HEK293 (cell line): Measurements from ENCODE around the gene MYL7.

Experiments used
- CTCF ChIA-PET: fragments of 350-600 bp; formaldehyde crosslinking; extraction: SDS; loops from one replicate; lab custom pipeline; 2021; ENCODE audit warnings: antibody characterized with exemption; lab: Yijun Ruan, JAX
- POLR2A ChIA-PET: fragments of 300-600 bp; formaldehyde crosslinking; extraction: SDS; loops from one replicate; lab custom pipeline; 2020; ENCODE audit warnings: antibody characterized with exemption, inconsistent platforms; lab: Yijun Ruan, JAX
- H3K27ac ChIP-seq: fragments of 200-500 bp; sonication (Bioruptor generic); 2 replicates; pipeline ENCODE4 v1.5.1; 2014; ENCODE audit warnings: low read depth, low read length, control low read depth, inconsistent platforms; ENCODE audit errors: extremely low read depth
- H3K36me3 ChIP-seq, 2 experiments: fragments of 200-500 bp in 1 of 2; sonication (Bioruptor generic) in 1 of 2; 1 replicate in 1 of 2; 2 replicates in 1 of 2; pipeline ENCODE4 v1.5.1; 2014 to 2017; ENCODE audit warnings: inconsistent platforms in 2 of 2, low read length in 2 of 2; ENCODE audit not compliant: control insufficient read depth in 2 of 2, insufficient read depth in 1 of 2
- H3K4me1 ChIP-seq: fragments of 200-500 bp; sonication (Bioruptor generic); 2 replicates; pipeline ENCODE4 v1.5.1; 2014; ENCODE audit warnings: mild to moderate bottlenecking, low read length, inconsistent platforms; ENCODE audit not compliant: control insufficient read depth, insufficient read depth
- H3K4me3 ChIP-seq: 2 replicates; pipeline ENCODE4 v1.5.1; 2011; ENCODE audit warnings: low read depth, mild to moderate bottlenecking, control low read depth, low read length, moderate library complexity
- H3K9me3 ChIP-seq: fragments of 200-500 bp; sonication (Bioruptor generic); 2 replicates; pipeline ENCODE4 v1.5.1; 2014; ENCODE audit warnings: low read depth, low read length, inconsistent platforms; ENCODE audit not compliant: control insufficient read depth, insufficient read depth
- FEZF1 ChIP-seq: fragments of 450-650 bp; formaldehyde crosslinking; IDR thresholded peaks from 2 replicates; pipeline ENCODE4 v1.5.1; 2016; ENCODE audit warnings: missing biosample characterization, missing genetic modification characterization
- MEIS1 ChIP-seq: sonication (generic); formaldehyde crosslinking; IDR thresholded peaks from 2 replicates; pipeline ENCODE4 v1.8.1; 2022; ENCODE audit warnings: missing genetic modification reagents, mild to moderate bottlenecking, borderline replicate concordance
- PRDM4 ChIP-seq: fragments of 450-650 bp; formaldehyde crosslinking; IDR thresholded peaks from 2 replicates; pipeline ENCODE4 v1.5.1; 2017; ENCODE audit warnings: missing biosample characterization, missing genetic modification characterization
- SETDB1 ChIP-seq: IDR thresholded peaks from one replicate; pipeline ENCODE4 v1.6.1; 2017; ENCODE audit warnings: mild to moderate bottlenecking, low read length, moderate library complexity, mixed read lengths; ENCODE audit not compliant: insufficient read length
- YY2 ChIP-seq: fragments of 450-650 bp; formaldehyde crosslinking; IDR thresholded peaks from 2 replicates; pipeline ENCODE4 v1.5.1; 2016; ENCODE audit warnings: missing biosample characterization, missing genetic modification characterization
- ZBTB17 ChIP-seq: fragments of 450-650 bp; formaldehyde crosslinking; IDR thresholded peaks from 2 replicates; pipeline ENCODE4 v1.5.1; 2016; ENCODE audit warnings: missing biosample characterization, missing genetic modification characterization
- ZFP41 ChIP-seq: fragments of 450-650 bp; formaldehyde crosslinking; IDR thresholded peaks from 2 replicates; pipeline ENCODE4 v1.5.1; 2016; ENCODE audit warnings: missing biosample characterization, missing genetic modification characterization, borderline replicate concordance
- ZNF114 ChIP-seq: fragments of 450-650 bp; formaldehyde crosslinking; IDR thresholded peaks from 2 replicates; pipeline ENCODE4 v1.5.0; 2017; ENCODE audit warnings: missing biosample characterization, missing genetic modification characterization
- ZNF146 ChIP-seq: fragments of 450-650 bp; formaldehyde crosslinking; IDR thresholded peaks from 2 replicates; pipeline ENCODE4 v1.5.1; 2016; ENCODE audit warnings: missing biosample characterization, missing genetic modification characterization
- ZNF148 ChIP-seq: fragments of 450-650 bp; formaldehyde crosslinking; IDR thresholded peaks from 2 replicates; pipeline ENCODE4 v1.5.0; 2017; ENCODE audit warnings: missing biosample characterization, missing genetic modification characterization, borderline replicate concordance
- ZNF223 ChIP-seq: fragments of 450-650 bp; formaldehyde crosslinking; IDR thresholded peaks from 2 replicates; pipeline ENCODE4 v1.5.1; 2016; ENCODE audit warnings: missing biosample characterization, missing genetic modification characterization
- ZNF24 ChIP-seq: fragments of 450-650 bp; formaldehyde crosslinking; IDR thresholded peaks from 2 replicates; pipeline ENCODE4 v1.5.1; 2016; ENCODE audit warnings: missing biosample characterization, missing genetic modification characterization
- ZNF513 ChIP-seq: fragments of 450-650 bp; IDR thresholded peaks from 2 replicates; pipeline ENCODE4 v1.5.1; 2018; ENCODE audit warnings: missing biosample characterization, missing genetic modification characterization
- ZNF518A ChIP-seq: fragments of 450-650 bp; formaldehyde crosslinking; conservative IDR thresholded peaks from 2 replicates; pipeline ENCODE4 v1.5.1; 2016; ENCODE audit warnings: low read depth, missing biosample characterization, missing genetic modification characterization
- ZNF692 ChIP-seq: fragments of 450-650 bp; formaldehyde crosslinking; IDR thresholded peaks from 2 replicates; pipeline ENCODE4 v1.5.1; 2016; ENCODE audit warnings: missing biosample characterization, missing genetic modification characterization
- ZNF768 ChIP-seq: fragments of 450-650 bp; formaldehyde crosslinking; IDR thresholded peaks from 2 replicates; pipeline ENCODE4 v1.5.1; 2018; ENCODE audit warnings: missing biosample characterization, mild to moderate bottlenecking, missing genetic modification characterization
- ZNF785 ChIP-seq: fragments of 450-650 bp; formaldehyde crosslinking; IDR thresholded peaks from 2 replicates; pipeline ENCODE4 v1.5.1; 2016; ENCODE audit warnings: missing biosample characterization, missing genetic modification characterization

Gene MYL7

GRCh38 chr7:44094883-44095592 is 46.1 kb downstream of the MYL7 start:
- ChIA-PET CTCF (no interaction called here), POLR2A (no interaction called here)
- no peaks in the 10 kb centered on the region for H3K36me3 ChIP-seq
- no peaks in the 10 kb centered on the region; the same call in 1 of the 2 replicates for H3K4me1 ChIP-seq
- H3K9me3 ChIP-seq, result no peaks in the 10 kb centered on the region
- TF ChIP-seq ZFP41 (tag by site-specific recombination) (no peak), ZBTB17 (tag by site-specific recombination) (0 out of 2 replicates have a peak, but pooled peaks have one; percentile 15), ZNF785 (no peak), ZNF768 (tag by site-specific recombination) (peak; percentile 77)
- H3K4me3 ChIP-seq, result no peak overlapping the region
- H3K27ac ChIP-seq, result no peak overlapping the region

GRCh38 chr7:44094365-44094764 is 46.8 kb downstream of the MYL7 start:
- Histone ChIP-seq H3K4me3 (no peak overlapping the region), H3K27ac (no peak overlapping the region), H3K4me1 (no peaks in the 10 kb centered on the region; the same call in 1 of the 2 replicates), H3K36me3 (no peaks in the 10 kb centered on the region), H3K9me3 (no peaks in the 10 kb centered on the region)
- CTCF ChIA-PET, result no interaction called here
- no peak for TF ChIP-seq ZNF146
- no peak for TF ChIP-seq ZNF223 (tag by site-specific recombination)
- no peak for TF ChIP-seq ZNF24 (tag by site-specific recombination)
- TF ChIP-seq YY2 (tag by site-specific recombination), result no peak
- TF ChIP-seq ZNF692 (tag by site-specific recombination), result no peak
- no peak for TF ChIP-seq ZNF513
- TF ChIP-seq ZNF148 (tag by site-specific recombination), result no peak
- no peak for TF ChIP-seq PRDM4 (tag by site-specific recombination)
- TF ChIP-seq ZNF114 (tag by site-specific recombination), result no peak
- TF ChIP-seq FEZF1 (tag by site-specific recombination), result no peak
- TF ChIP-seq SETDB1, result no peak
- TF ChIP-seq ZNF518A (tag by site-specific recombination), result no peak
- TF ChIP-seq MEIS1 (CRISPR knock-in tag), result no peak
- POLR2A ChIA-PET, result no interaction called here
